ENCODE measurements around the gene CFAP410. TPM values are rescaled to one million over a fixed set of nuclear protein-coding genes. Genes with fewer than 3 reads are reported as not detected.

The CFAP410 gene
- total RNA-seq, 1 donor from 2014 or later, result 24.3 TPM

DNA sequence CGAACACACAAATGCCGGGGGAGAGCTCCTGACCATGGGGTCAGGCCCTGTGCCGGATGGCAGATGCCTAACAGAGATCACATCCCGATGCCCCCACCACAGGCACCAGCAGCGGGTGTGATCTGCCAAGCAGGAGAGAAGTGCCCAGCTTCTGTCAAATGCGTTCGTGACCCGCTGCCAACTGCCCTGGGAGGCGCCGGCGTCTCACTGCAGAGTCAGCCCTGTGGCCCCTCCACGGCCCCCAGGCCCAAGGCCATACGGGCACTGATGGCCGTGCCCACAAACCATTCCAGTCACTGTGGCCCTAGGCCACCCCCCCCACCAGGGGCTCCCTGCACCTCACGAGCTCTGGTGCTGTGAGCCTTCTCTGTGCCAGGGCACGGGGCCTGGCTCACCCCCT, 8.0 kb downstream of the CFAP410 start:
- no peak for TF ChIP-seq POLR2AphosphoS5 (IDR thresholded peaks at IDR 0.05; ENCODE audit: insufficient read depth in 1 of 2, low read depth in 1 of 2)
- H3K4me3 ChIP-seq, result no peak overlapping the region
- H3K27ac ChIP-seq, result no peak overlapping the region
- no peaks in the 10 kb centered on the region for H3K9me3 ChIP-seq
- DNase-seq (ENCODE audit: extremely low spot score in 2 of 2), result no peak
- intact Hi-C loops (cut with DNase I), result loop anchor here (10.0 kb wide), 2 partner anchors 474 to 544 kb away; partner anchors contain the start of genes PTTG1IP and UBE2G2
- H3K27me3 ChIP-seq, result no peaks in the 10 kb centered on the region
- peaks cover 0 to 9% of the 10 kb centered on the region in 2 donors for H3K36me3 ChIP-seq
- H3K4me1 ChIP-seq, result no peaks in the 10 kb centered on the region

DNA sequence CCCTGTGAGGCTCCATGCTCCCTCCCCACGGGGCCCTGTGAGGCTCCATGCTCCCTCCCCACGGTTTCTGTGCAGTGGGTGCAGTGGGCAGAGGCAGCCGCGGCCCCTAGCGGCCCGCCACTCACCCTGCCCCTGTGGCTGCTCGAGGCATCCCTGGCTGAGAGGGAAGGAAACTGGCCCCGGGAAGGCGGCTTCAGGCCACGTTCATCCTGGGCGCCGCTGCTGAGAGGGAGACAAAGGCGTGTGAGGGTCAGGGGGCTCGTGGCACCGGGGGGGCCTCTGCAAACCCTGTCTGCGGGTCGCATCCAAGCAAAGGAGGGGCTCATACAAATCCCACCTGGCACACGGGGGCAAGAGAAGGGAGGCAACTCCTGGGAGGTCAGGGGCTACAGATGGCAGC, 8.5 kb downstream of the CFAP410 start:
- peaks cover 0 to 14% of the 10 kb centered on the region in 2 donors for H3K36me3 ChIP-seq
- no peaks in the 10 kb centered on the region for H3K9me3 ChIP-seq
- TF ChIP-seq, protein P1, sequence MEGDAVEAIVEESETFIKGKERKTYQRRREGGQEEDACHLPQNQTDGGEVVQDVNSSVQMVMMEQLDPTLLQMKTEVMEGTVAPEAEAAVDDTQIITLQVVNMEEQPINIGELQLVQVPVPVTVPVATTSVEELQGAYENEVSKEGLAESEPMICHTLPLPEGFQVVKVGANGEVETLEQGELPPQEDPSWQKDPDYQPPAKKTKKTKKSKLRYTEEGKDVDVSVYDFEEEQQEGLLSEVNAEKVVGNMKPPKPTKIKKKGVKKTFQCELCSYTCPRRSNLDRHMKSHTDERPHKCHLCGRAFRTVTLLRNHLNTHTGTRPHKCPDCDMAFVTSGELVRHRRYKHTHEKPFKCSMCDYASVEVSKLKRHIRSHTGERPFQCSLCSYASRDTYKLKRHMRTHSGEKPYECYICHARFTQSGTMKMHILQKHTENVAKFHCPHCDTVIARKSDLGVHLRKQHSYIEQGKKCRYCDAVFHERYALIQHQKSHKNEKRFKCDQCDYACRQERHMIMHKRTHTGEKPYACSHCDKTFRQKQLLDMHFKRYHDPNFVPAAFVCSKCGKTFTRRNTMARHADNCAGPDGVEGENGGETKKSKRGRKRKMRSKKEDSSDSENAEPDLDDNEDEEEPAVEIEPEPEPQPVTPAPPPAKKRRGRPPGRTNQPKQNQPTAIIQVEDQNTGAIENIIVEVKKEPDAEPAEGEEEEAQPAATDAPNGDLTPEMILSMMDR (IDR thresholded peaks at IDR 0.05), result no peak
- TF ChIP-seq POLR2AphosphoS5 (IDR thresholded peaks at IDR 0.05; ENCODE audit: insufficient read depth in 1 of 2, low read depth in 1 of 2) (no peak), POLR2A (IDR thresholded peaks at IDR 0.05) (no peak)
- intact Hi-C loops (cut with DNase I), result loop anchor here (10.0 kb wide), 2 partner anchors 474 to 544 kb away; partner anchors contain the start of genes PTTG1IP and UBE2G2
- DNase-seq (ENCODE audit: extremely low spot score in 2 of 2), result no peak
- no peak overlapping the region for H3K27ac ChIP-seq
- H3K27me3 ChIP-seq, result no peaks in the 10 kb centered on the region
- H3K4me3 ChIP-seq, result no peak overlapping the region
- no peaks in the 10 kb centered on the region for H3K4me1 ChIP-seq

DNA sequence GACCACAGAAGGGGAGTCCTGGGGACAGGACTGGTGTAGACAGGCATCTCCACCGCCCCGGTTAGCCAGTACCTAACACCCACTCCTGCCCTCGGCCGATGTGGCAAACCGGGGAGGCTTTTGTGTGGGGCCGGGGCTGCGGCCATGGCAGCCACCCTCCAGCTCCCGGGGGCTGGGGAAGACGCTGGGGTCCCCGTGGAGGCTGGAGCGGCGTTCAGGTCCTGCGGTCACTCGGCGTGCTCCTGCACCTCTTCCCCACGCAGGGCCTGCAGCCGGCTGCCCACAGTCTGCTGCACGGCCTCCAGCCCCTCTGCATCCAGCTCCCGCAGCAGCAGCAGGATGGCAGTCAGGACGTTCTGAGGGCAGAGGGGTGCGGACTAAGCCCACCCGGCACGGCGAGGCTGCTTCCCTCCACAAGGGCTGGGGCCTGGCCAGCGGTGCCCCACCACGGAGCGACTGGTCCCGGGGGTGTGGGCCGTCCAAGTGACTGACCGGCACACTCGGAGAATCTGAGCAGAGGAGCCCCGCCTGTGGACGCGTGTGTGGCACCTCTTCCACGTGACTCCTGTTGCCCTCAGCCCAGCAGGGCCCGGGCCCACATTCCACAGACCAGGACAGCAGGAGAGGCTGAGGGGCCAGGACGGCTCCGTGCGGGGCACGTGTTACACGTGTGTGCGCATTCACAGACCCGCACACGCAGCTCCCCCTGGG, 9.1 kb downstream of the CFAP410 start:
- Histone ChIP-seq H3K9me3 (no peaks in the 10 kb centered on the region), H3K4me1 (no peaks in the 10 kb centered on the region), H3K27me3 (no peaks in the 10 kb centered on the region), H3K36me3 (peaks cover 0 to 15% of the 10 kb centered on the region in 2 donors), H3K4me3 (no peak overlapping the region), H3K27ac (no peak overlapping the region)
- DNase-seq (ENCODE audit: extremely low spot score in 2 of 2), result no peak
- TF ChIP-seq POLR2A (IDR thresholded peaks at IDR 0.05), result no peak
- TF ChIP-seq POLR2AphosphoS5 (IDR thresholded peaks at IDR 0.05; ENCODE audit: insufficient read depth in 1 of 2, low read depth in 1 of 2), result no peak
- TF ChIP-seq, protein P1 (IDR thresholded peaks at IDR 0.05), result no peak
- intact Hi-C loops (cut with DNase I), result loop anchor here (2.0 to 10.0 kb wide), 3 partner anchors 15 to 545 kb away; partner anchors contain the start of genes PTTG1IP and UBE2G2

DNA sequence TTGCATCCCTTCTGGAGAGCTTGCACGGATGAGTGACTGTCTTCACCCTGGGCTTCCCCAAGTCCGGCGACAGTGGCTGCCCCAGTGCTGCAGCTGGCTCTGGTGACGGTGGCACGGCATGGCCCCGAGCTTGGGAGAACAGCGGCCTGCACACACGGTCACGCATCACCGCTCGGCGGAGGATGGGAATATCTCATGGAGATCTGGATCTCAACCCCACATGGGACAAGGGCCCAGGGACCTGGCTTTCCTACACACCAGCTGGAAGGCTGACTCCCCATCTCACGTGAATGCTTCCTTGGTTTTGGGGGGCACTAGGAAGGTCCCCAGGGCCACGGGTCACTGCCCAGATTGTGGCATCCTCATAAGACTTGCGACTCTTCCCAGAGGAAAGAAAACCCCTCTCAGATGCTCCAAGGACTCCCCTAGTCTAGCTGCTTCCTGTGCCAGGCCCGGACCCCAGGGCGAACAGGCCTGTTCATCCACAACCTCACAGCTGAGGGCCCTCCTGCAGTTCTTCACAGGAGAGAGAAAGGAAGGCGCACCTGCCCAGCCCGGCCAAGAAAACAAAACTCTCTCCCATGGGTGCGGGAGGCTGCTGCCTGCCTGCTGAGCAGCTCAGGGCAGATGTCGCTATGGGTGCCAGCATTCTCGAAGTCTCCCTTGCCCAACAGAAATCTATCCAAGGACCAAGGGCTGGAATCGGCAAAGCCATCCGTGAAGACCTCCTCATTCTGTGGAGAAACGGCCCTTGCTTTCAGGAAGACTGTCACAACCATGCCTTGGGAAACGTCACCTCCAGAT, 9.9 kb downstream of the CFAP410 start:
- TF ChIP-seq POLR2AphosphoS5 (IDR thresholded peaks at IDR 0.05; ENCODE audit: insufficient read depth in 1 of 2, low read depth in 1 of 2), result peak in 1 of 2 donors; percentile 42
- TF ChIP-seq, protein P1 (IDR thresholded peaks at IDR 0.05), result no peak
- no peaks in the 10 kb centered on the region for H3K27me3 ChIP-seq
- no peaks in the 10 kb centered on the region for H3K4me1 ChIP-seq
- H3K36me3 ChIP-seq, result peaks cover 0 to 19% of the 10 kb centered on the region in 2 donors
- no peak overlapping the region for H3K4me3 ChIP-seq
- intact Hi-C loops (cut with DNase I), result loop anchor here (2.0 kb wide), 1 partner anchor 14 kb away; no protein-coding TSS in a partner anchor
- H3K9me3 ChIP-seq, result no peaks in the 10 kb centered on the region
- DNase-seq (ENCODE audit: extremely low spot score in 2 of 2), result no peak
- H3K27ac ChIP-seq, result no peak overlapping the region

DNA sequence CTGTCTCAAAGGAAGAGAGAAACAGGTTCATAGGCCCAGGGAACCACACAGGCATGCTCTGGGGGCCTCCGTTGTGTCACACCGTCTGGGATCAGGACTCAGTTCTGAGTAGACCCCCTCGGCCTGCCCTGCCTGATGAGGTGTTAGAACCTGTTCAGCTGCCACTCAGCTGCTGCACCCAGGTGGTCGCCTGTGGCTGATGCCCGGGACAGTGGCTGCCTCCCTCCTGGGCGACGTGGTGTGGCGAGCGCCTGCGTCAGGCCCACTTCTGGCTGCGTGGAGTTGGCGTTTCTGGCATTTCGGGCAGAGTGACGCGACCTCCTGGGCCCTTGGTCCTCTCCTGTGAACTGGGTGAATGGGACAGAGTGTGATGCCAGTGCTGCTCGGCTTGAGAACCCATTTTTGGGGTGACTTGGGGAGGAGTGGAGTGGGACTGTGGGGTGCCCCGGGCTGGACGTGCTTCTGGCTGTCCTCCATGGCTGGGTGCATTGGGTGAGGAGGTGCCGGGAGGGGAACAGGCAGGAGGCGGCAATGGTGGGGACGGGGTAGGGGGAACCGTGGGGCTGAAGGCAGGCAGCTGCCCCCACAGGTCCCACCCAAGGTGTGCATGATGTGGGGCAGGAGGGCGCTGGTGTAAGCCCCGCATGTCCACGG, 10.8 kb downstream of the CFAP410 start:
- H3K4me1 ChIP-seq, result no peaks in the 10 kb centered on the region
- TF ChIP-seq, protein P1 (IDR thresholded peaks at IDR 0.05), result no peak
- TF ChIP-seq POLR2AphosphoS5 (IDR thresholded peaks at IDR 0.05; ENCODE audit: insufficient read depth in 1 of 2, low read depth in 1 of 2) (no peak), POLR2A (IDR thresholded peaks at IDR 0.05) (no peak)
- H3K9me3 ChIP-seq, result no peaks in the 10 kb centered on the region
- H3K27me3 ChIP-seq, result no peaks in the 10 kb centered on the region
- no peak overlapping the region for H3K4me3 ChIP-seq
- no peak overlapping the region for H3K27ac ChIP-seq
- peaks cover 0 to 28% of the 10 kb centered on the region in 2 donors for H3K36me3 ChIP-seq
- intact Hi-C loops (cut with DNase I), result loop anchor here (2.0 kb wide), 1 partner anchor 14 kb away; no protein-coding TSS in a partner anchor
- DNase-seq (ENCODE audit: extremely low spot score in 2 of 2), result no peak

Data from vagina (tissue), 2 donors.